GM21786 (cell line): ENCODE data around the gene SH3RF3.

Experiments used
- ATAC-seq: cut with Tn5 transposase; IDR thresholded peaks from one replicate; pipeline ENCODE4 v1.9.1; 2021; ENCODE audit not compliant: unreplicated experiment

The SH3RF3 gene

DNA sequence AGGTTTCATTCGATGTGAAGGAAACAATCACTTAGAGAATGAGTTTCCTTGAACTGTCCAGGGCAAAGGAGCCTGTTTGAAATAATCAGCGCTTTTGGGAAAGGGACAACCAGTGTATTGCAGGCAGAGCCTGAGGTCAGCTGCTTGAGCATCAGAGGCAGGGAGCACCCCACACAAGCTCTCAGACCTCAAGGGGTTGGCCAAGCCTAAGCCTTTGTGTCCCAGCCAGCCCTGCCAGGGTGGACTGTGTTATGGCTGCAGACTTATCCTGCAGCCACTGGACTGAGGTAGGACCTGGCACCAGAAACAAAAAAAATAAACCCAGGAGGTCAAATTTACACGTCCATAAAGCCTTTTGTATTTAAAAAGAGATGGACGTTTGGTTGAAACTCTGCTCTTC lies 256.5 kb downstream of the SH3RF3 start:
- ATAC-seq, result no peak

DNA sequence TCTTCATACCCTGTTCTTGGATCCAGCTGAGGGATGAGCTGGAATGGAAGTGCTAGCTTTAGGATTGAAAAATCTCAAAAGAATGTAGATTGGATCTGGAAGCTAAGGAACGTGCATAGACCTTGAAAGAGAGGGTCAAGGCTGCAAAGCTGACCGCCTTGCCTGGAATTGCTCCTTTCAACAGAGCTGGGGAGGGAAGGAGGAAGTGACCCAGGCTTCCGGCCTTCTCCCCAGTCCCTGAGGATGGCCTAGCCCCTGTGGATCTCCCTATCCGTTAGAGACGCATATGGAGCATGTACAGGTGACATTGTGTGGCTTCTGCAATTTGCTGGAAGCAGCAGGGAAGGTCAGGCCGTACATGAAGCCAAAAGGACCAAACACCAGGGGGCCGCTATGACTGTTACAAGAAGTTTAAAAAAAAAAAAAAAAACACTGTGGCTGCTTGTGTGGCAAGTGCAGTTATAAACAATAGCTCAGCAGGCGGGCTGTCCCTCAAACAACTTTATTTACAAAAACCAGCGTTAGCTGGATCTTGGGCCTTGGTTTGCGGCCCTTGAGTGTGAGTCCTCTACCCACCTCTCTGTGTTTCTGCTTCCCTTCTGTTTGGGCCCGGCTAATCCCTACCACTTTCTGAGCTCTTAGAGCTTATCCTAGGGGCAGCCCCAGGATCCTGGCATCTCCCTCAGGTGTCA lies 257.1 kb downstream of the SH3RF3 start:
- no peak for ATAC-seq

DNA sequence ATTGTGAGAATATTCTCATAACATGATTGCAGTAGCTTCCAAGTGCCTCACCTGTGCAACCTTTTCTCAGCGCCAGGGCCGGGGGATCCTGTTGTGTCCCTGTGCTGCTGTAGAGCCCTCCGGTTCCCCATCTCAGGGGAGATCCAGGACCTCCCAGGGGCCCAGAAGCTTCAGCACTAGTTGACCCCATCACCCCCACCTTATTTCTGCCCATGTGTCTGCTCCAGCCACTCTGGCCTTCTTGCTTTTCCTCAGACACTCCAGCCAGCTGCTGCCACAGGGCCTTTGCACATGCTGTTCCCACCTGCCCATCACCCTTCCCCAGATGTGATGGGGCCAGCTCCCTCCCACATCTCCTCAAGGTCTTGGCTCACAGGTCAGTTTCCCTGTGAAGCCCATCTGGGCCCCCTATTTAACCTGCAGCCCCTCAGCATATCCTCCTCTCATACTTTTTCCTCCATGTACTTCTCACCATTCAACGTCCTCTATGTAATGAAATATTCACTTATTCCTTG lies 258.3 kb downstream of the SH3RF3 start:
- ATAC-seq, result no peak

DNA sequence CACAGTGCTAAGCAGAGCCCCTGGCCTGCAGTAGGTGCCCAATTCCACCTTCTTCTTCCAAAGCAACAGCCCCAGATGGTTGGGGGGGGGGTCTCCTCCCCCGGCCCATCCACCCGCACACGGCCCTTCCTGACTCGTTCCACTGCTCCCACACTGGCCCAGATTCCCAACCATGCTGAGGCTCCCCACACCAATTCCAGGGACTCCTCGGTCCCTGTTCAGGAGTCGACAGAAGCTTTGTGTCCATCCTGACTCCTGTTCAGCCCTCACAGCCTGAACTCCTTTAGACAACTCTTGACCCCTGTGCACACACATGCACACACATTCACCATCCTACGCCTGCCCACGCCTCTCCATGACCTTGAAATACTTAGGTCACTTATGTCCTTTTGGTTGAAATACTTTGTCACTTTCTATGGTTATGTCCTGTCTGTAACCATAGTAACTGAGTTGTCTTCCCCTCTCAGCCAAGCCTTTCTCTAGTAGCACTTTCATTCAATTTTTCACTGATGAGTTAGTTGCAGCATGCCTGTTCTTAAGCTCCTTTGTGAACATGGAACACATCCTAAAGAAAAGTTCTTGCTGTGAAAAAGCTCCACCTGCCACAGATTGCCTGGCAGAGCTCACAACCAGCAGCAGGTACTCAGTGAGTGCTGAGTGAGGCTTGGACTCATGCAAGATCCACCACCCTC lies 258.9 kb downstream of the SH3RF3 start:
- no peak for ATAC-seq

DNA sequence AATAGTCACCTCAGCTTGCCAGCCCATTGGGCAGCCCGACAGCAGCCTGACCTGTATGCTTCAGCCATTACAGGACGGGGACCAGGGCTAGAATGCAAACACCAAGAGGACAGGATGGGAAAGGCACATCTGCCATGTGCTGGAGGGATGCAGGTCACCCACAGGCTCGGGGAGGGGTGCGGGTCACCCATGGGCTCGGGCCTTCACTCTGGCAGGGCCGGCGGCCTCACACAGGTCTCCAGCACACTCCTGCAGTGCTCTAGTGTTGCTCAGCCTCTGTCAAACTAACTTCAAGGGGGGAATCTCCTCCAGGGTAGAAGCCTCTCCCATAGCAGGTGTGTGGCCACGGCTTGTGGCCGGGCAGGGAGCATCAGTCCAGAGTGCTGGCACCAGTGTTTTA lies 262.2 kb downstream of the SH3RF3 start:
- no peak for ATAC-seq

DNA sequence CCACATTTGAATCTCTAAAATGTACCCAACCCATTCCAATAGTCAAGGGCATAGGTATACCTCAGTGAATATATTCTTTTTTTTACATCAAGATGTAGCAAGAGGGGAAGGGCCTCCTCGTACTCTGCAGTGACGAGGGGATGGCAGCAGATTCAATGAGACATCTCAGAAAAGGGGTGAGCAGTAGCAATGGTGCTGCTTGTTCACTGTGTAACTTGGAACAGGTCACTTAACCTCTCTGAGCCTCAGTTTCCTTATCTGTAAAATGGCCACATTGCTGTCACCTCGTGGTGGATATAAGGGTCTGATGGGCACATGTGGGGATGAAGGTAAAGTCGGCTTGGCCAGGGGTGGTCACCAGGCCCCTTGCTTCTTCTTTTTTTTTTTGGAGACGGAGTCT lies 263.1 kb downstream of the SH3RF3 start:
- no peak for ATAC-seq

DNA sequence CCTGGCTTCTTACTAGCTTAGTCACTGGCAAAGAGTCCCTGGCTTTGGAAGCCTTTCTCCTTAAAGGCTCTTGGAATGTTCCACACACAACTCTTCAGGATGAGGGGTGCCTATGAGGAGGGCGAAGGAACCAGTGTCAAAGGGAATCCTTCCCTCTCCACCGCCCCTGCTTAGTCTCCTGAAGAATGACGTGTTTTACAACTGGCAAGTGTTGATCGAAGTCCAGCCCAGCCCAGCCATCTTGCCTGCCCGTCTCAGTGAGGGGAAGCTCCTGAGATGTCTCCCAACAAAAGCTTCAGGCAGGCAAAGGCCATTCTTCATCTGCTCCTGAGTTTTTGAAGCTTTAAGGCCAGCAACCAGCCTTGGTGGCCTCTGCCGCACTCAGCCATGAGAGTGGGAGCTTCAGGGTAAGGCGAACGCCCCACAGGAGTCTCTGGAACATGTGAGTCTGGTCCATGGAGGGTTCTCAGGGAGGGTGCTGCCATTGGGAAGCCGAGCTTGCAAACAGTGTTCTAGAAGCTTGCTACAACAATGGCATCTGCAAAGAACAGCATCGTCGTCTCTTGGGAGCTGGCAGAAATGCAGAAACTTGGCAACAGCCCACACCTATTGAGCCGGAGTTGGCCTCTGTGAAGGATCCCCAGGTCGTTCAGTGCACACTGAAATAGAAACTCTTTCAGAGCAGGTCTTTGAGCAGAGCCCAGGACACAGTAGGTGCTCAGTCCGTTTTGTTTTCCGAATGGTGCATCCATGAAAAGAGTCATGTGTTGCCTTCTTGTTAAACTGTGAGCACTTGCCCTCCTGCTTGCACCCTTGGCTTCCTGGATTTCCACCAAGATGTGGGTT lies 264.0 kb downstream of the SH3RF3 start:
- no peak for ATAC-seq

DNA sequence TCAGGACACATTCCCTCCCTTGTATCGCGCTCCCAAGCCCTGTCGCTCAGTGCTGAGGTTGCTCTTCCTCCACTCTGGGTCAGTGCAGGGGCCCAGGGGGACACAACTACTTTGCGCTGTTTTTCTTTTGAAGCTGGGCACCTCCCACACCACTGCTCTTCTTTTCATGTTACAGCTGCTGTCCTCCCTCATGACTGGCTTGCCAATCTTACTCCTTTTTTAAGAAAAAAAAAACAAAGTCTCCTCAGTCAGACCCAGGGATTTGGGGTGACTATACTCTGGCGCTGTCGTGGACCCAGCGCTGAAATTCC lies 264.6 kb downstream of the SH3RF3 start:
- no peak for ATAC-seq

DNA sequence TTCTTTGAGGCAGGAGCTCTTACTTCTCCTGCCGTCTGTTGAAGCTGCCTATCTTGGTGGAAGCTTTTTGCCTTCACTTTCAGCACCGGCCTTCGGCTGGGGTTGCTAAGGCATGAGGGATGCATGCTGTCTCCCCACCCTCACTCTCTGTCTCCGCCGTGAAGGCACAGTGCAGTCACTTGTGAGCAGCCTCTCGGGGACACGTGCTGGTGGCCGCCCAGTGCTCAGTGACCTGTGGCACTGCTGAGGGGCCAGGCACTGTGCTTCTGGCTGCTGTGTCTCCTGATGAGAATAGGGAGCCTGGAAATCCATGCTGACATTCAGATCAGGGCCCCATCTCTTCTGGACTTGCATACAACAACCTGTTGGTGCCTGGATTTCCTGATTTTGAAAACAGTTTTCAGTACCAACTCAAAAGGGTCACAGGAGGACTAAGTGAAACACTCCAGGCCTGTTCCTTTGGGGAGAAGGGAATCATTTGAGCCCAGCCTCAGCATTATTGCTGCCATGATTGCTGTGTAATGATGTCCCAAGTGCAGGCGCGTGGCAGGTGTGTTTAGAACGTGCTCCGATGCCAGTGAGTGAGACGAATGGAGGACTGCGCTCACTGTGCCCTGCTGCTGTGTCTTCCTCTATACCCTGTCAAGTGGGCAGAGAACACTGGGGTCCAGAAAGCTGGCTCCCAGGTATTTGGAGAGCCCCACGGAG lies 266.6 kb downstream of the SH3RF3 start:
- ATAC-seq, result no peak

DNA sequence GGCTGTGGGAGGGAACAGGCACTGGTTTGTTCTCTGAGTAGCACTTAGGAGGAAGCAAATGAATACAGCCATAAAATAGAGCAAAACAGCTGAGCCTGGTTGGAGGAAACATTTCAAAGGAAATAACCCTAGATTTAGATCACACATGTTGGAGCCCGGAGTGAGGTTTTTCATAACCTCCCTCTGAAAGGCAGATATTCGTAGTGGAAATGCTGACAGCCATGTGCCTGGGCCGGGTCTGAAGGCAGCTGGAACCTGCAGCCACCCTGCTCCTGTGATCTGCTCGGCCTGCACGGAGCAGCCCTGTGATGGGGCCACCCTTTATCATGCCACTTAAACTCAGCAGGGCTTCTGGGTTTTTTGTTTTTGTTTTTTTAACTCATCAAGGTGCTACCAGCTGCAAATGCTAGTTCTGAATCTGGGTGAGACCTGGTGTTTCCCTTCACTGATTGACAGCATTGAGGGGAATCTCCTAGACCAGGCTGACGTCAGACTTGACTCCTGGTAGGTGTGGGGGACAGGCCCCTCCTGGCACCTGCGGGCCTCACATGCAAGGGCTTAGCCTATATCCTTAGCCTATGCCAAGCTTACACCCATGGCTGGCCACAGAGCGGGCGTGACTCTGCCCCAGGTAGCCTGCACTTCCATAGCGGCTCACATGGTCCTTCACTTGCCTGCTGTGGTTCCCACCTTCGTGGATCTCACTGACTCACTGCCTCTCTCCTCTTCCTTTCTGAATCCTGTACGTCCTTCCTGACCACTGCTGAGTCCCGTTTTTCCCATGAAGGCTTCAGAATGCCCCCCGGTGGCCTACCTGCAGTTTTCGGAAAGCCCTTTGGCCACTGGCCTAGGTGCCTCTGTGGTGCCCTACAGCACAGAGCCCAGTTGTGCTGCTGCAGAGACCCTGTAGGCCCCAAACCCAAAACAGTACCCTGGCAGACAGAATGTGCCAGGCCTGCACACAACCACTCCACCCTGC lies 267.5 kb downstream of the SH3RF3 start:
- ATAC-seq, result peak; percentile 52

DNA sequence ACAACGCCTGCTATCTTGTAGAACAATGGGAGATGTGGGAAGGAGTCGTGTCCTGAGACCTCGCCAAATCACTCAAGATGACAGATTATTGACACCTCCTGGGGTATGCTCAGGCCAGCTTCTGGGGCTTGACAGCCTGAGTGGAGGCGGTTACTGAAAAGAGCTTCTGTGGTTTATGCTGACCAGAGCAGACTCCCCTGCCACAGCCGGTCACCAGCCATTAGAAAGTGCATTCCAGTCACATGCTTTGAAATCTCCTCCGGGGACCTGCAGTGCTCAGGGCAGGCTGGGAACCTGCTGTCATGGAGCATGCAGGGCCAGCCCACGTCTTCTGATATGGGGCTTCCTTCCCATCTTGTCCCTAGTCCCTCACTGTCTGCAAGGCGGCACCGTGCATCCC lies 268.9 kb downstream of the SH3RF3 start:
- ATAC-seq, result no peak

DNA sequence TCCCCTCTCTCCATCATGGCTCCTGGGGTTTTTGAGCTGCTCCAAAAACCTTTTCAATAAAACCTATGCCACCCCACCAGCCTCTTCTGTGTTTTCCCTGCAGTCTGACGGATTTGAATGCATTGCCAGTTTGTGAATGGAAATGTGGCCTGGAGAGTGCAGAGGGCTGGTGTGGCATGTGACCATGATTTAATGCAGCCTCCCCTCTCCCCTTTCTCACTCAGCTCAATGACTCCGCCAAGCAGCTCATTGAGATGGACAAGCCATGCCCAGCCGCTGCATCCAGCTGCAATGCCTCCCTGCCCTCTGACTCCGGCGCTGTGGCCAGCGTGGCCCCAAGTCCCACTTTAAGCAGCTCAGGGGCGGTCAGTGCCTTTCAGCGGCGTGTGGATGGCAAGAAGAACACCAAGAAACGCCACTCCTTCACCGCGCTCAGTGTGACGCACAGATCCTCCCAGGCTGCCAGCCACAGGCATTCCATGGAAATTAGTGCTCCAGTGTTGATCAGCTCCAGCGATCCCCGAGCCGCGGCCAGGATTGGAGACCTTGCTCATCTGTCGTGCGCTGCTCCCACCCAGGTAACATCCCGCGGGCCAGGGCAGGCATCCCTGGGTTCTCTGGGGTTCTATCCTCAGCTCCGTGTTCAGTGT lies 269.5 kb downstream of the SH3RF3 start:
- ATAC-seq, result no peak

DNA sequence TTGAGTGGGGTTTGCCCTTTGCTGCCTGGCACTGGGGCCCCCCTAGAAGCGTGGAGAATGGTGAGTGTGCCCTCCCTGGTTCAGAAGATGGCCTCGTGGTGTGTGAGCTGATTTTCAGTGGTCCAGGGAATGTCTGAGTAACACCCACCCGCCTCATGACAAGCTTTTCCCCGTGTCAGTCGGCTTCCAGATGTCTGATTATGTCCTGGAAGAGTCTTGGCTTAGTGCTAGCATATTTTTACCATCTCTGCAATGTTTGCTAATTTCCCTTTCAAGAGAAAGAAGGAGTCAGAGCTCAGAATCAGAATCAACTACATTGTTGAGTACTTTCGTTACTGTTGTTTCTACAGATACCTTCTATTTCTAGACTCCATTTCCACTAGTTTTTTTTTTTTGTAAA lies 270.1 kb downstream of the SH3RF3 start:
- no peak for ATAC-seq

DNA sequence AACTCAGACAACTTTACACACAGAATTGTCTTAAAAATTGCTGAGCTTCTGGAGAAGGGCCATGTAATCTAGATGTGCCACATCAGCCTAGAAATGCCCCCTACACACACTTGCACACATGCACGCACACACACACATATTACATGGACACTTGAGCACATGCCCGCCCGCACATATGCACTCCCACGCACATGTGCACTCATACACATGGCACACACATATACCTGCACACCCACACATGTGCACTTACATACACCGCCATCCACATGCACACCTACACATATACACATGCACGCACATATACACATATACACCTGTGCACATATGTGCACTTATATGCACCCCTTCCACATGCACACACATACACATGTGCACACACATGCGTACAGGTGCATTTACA lies 271.1 kb downstream of the SH3RF3 start:
- ATAC-seq, result no peak

DNA sequence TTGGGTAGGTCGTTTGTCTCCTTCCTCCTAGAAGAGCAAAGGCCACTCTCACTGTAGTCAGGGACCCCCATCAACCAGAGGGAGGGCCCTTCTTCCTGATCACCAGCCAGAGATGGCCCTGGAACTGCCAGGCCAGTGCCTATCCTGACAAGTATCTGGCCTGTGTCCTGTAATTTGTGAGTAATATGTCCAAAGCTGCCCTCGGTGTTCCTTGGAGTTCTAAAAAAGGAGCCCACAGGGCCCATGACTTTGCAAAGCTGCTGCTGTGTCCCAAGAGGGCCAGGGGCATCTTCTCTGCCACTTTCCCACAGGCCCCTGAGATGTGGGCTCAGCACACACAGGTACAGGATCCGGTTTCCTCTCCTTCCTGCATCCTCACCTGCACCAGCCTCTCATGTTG lies 272.4 kb downstream of the SH3RF3 start:
- no peak for ATAC-seq

DNA sequence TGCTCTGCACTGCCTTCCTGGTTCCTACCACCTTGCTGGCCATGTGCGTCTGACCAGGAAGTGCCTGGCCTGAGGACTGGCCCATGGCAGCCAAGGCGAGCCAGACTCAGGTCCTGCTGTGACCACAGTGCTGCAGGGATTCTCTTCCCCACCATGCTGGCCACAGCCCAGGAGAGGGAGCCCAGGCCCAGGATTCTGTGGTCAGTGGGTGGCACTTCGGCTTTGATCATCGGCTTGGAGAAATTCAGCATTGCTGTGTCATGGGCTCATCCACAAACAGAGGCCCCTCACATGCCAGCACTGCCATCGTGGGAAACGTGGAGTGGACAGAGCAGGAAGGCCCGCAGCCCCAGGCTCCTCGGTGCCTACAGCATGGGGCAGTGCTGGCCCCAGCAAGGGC lies 273.2 kb downstream of the SH3RF3 start:
- no peak for ATAC-seq

DNA sequence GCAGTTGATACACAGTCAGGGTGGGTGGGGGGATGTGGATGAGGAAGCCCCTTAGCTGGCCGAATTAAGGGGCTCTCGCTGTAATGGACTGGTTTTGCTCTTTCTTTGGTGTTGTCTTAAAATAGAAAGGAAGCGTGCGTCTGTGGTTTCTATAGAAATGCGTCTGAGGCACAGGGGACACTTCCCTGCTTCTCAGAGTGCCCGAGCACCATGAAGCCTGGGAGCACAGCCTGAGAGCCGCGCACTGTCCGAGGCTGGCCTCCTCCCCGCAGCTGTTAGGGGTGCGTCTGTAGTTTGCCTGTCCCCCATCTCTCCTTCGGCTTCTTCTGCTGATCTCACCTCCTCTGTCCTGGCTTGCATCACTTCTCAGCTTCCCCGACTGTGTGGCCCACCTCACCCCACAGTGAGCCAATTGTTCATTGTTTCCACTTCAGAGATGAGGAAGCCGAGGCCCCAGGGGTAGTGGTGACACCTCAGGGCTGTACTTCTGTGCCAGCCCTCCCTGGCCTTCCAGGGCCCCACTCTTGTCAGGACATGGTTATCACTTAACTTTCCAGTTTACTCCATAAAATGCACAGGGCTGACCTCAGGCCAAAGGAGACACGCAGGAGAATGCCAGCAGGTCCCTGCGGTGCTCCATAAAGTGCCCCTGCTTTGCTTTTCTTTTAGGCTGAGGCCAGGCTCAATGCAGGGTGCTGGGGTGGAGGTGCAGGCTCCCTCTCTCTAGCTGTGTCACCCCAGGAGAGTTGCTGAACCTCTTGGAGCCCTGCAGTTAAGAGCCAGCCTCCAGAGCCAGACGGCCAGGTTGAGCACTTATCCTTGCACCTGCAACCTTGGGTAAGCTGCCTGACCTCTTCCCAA lies 274.2 kb downstream of the SH3RF3 start:
- no peak for ATAC-seq

DNA sequence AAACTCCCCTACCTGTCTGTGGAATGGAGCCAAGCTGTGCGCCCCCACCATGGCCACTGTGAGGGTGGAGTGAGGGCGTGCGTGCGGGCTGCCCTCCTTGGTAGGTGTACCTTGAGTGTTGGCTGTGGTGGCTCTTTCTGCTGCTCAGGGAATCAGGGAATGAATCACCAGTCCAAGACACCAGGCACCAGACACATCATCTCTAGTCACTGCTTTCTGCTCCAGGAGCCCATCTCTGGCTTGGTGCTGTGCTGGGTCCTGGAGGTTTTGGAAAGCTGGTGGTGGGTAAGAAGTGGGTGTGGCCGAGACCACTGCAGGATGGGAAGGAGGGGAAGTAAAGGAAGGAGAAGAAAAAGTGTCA lies 274.8 kb downstream of the SH3RF3 start:
- no peak for ATAC-seq

DNA sequence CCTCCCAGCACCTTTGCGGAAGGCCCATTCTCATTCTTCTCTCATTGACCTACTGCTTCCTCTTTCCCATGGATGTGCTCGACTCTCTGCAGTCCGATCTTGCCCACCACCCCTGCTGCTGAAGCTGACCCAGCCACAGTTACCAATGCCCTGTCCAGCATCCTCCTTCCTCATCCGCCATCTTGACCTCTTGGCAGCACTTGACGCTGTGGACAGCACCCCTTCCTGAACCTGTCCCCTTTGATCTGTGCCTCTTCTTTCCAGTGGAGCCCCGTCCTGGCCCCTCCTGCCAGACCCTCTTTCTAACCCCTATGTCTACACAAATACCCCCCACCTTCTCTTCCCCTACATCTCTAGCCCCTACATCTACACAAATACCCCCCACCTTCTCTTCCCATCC lies 275.7 kb downstream of the SH3RF3 start:
- ATAC-seq, result no peak
